ENCODE measurements around the gene KTN1. TPM values are rescaled to one million over a fixed set of nuclear protein-coding genes. Genes with fewer than 3 reads are reported as not detected.

The KTN1 gene
- total RNA-seq, 6 donors from 2014 or later, result 69.1 to 215 (median 116) TPM

- 94% methylated on average over 5 of the region's 5 CpGs for WGBS, 2 donors
- ATAC-seq (ENCODE audit: low FRiP score in 2 of 2) (no peak), DNase-seq (no peak)
- Histone ChIP-seq H3K27me3 (no peaks in the 10 kb centered on the region), H3K4me1 (no peaks in the 10 kb centered on the region), H3K4me3 (no peak overlapping the region), H3K27ac (no peak overlapping the region), H3K36me3 (no peaks in the 10 kb centered on the region), H3K9me3 (peaks cover 0 to 4% (median 0%) of the 10 kb centered on the region in 4 donors)
- TF ChIP-seq POLR2AphosphoS5 (IDR thresholded peaks at IDR 0.05) (no peak), POLR2A (IDR thresholded peaks at IDR 0.05) (no peak), EP300 (IDR thresholded peaks at IDR 0.05) (no peak)
- TF ChIP-seq, protein P1, sequence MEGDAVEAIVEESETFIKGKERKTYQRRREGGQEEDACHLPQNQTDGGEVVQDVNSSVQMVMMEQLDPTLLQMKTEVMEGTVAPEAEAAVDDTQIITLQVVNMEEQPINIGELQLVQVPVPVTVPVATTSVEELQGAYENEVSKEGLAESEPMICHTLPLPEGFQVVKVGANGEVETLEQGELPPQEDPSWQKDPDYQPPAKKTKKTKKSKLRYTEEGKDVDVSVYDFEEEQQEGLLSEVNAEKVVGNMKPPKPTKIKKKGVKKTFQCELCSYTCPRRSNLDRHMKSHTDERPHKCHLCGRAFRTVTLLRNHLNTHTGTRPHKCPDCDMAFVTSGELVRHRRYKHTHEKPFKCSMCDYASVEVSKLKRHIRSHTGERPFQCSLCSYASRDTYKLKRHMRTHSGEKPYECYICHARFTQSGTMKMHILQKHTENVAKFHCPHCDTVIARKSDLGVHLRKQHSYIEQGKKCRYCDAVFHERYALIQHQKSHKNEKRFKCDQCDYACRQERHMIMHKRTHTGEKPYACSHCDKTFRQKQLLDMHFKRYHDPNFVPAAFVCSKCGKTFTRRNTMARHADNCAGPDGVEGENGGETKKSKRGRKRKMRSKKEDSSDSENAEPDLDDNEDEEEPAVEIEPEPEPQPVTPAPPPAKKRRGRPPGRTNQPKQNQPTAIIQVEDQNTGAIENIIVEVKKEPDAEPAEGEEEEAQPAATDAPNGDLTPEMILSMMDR (IDR thresholded peaks at IDR 0.05), result no peak
These were observed 38.9 kb upstream of the KTN1 start for GRCh38 chr14:55540847-55541773.

DNA sequence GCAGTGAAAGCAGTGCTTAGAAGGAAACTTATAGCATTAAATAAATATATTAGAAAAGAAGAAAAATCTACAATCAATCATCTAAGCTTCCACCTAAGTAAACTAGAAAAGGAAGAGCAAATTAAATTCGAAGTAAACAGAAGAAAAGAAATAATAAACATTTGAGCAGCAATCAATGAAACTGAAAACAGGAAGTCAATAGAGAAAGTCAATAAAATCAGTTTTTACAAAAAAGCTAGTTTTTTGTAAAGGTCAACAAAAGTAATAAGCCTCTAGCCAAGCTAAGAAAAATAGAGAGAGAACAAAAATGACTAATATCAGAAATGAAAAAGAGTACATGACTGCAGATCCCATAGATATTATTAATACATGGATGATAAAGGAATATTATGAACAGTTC is 34.2 kb upstream of the KTN1 start:
- no peaks in the 10 kb centered on the region for H3K9me3 ChIP-seq
- DNase-seq, result no peak
- H3K36me3 ChIP-seq, result no peaks in the 10 kb centered on the region
- no peak overlapping the region for H3K4me3 ChIP-seq
- no peak for TF ChIP-seq POLR2AphosphoS5 (IDR thresholded peaks at IDR 0.05)
- no peak for TF ChIP-seq POLR2A (IDR thresholded peaks at IDR 0.05)
- no peak for TF ChIP-seq EP300 (IDR thresholded peaks at IDR 0.05)
- TF ChIP-seq, protein P1 (IDR thresholded peaks at IDR 0.05), result no peak
- no peak for ATAC-seq (ENCODE audit: low FRiP score in 2 of 2)
- 60 to 69% methylated on average over 1 of the region's 1 CpG for WGBS, 2 donors
- H3K27ac ChIP-seq, result no peak overlapping the region
- no peaks in the 10 kb centered on the region for H3K4me1 ChIP-seq
- H3K27me3 ChIP-seq, result no peaks in the 10 kb centered on the region

- Histone ChIP-seq H3K27ac (no peak overlapping the region), H3K9me3 (no peaks in the 10 kb centered on the region), H3K36me3 (no peaks in the 10 kb centered on the region), H3K4me3 (no peak overlapping the region), H3K4me1 (no peaks in the 10 kb centered on the region), H3K27me3 (no peaks in the 10 kb centered on the region)
- ATAC-seq (ENCODE audit: low FRiP score in 2 of 2), result no peak
- 89 to 96% methylated on average over 3 of the region's 3 CpGs for WGBS, 2 donors
- TF ChIP-seq EP300 (IDR thresholded peaks at IDR 0.05), result no peak
- TF ChIP-seq, protein P1 (IDR thresholded peaks at IDR 0.05), result no peak
- no peak for TF ChIP-seq POLR2A (IDR thresholded peaks at IDR 0.05)
- no peak for TF ChIP-seq POLR2AphosphoS5 (IDR thresholded peaks at IDR 0.05)
- DNase-seq, result no peak
These were observed 33.7 kb upstream of the KTN1 start for GRCh38 chr14:55546212-55546874.

GRCh38 chr14:55547650-55548315 is 32.2 kb upstream of the KTN1 start:
- Histone ChIP-seq H3K27ac (no peak overlapping the region), H3K27me3 (no peaks in the 10 kb centered on the region), H3K4me3 (no peak overlapping the region), H3K36me3 (no peaks in the 10 kb centered on the region), H3K9me3 (no peaks in the 10 kb centered on the region), H3K4me1 (no peaks in the 10 kb centered on the region)
- ATAC-seq (ENCODE audit: low FRiP score in 2 of 2), result no peak
- TF ChIP-seq EP300 (IDR thresholded peaks at IDR 0.05), result no peak
- TF ChIP-seq POLR2AphosphoS5 (IDR thresholded peaks at IDR 0.05), result no peak
- no peak for TF ChIP-seq POLR2A (IDR thresholded peaks at IDR 0.05)
- TF ChIP-seq, protein P1 (IDR thresholded peaks at IDR 0.05), result no peak
- DNase-seq, result no peak
- WGBS, 2 donors, result 93% methylated on average over 3 of the region's 3 CpGs
